ENCODE results near the gene OR2W1.

Gene OR2W1, protein sequence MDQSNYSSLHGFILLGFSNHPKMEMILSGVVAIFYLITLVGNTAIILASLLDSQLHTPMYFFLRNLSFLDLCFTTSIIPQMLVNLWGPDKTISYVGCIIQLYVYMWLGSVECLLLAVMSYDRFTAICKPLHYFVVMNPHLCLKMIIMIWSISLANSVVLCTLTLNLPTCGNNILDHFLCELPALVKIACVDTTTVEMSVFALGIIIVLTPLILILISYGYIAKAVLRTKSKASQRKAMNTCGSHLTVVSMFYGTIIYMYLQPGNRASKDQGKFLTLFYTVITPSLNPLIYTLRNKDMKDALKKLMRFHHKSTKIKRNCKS

DNA sequence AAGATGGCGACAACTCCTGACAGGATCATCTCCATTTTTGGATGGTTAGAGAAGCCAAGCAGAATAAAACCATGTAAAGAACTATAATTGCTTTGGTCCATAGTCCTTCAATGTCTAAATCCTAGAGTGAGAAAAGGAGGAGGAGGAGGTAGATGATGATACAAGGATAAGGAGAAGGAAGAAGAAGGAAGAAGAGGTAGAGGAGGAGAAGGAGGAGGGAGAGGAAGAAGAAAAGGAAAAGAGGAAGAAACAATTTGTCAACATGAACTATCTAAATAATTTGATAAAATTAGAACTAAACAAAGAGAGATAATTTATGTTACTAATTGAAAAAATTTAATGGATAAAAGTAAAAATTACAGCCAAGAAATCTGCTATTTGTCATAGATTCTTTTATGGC, at the start of gene OR2W1:
Gene OR2W1, minus strand, starts transcription at position 101 of the 400 bp plus-strand sequence. Its CDS starts 0 bp downstream, at position 101.
- no peak for DNase-seq

DNA sequence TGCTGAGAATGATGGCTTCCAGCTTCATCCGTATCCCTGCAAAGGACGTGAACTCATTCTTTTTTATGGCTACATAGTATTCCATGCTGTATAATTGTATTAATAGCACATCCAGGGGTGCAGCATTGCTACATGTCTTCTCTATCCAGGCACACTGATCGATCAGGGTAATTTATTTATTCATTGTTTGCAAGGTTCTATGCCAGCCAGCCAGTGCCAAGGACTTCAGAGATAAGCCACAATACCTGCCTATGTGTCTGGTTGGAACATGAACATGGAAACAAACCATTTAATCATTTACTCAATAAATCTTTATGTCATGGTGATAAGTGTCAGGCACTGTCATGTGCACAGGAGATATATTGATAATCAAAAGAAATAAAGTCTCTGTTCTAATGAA, 48.0 kb upstream of the OR2W1 start:
- DNase-seq: no peak

DNA sequence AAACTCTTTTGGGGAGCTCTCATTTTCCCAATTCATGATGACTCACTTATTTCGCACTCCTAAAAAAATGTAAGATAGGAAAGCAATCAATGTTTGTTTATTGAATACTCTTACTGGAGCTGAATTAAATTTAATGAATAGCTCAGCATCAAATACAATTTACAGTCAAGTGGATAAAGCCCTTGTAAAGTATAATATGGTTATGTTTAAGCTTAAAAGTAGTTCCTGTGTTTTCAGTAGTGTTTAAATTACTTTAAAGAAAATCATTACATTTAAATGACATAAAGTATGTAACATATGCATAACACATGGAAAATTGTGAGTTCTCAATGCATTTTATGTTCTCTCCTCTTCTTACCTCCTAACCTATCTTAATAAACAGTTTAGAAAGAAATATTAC, 42.2 kb upstream of the OR2W1 start, which contains the start of gene OR2B3:
Gene OR2B3, minus strand, starts transcription at position 101 of the 400 bp plus-strand sequence. Its CDS starts 65 bp downstream, at position 36.
- DNase-seq: no peak

DNA sequence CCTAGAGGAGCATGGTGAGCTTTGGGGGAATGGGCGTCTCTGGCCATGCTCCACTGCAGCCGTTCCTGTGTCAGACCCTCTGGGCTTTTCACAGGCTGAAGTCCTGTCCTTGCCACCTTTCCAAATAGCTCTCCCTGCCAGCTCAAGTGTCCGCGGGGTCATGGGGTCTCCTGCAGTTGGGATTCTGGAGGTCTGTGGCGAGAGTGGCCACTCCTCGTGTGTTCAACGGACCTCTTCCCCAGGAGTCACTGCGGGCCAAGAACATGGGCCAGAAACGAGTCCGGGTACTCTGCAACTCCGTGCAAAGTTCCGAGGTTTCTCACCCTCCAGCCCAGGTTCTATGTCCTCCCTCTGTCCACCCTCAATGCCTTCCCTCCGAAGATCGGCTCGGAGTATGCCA, 37.5 kb upstream of the OR2W1 start:
- no peak for DNase-seq

DNA sequence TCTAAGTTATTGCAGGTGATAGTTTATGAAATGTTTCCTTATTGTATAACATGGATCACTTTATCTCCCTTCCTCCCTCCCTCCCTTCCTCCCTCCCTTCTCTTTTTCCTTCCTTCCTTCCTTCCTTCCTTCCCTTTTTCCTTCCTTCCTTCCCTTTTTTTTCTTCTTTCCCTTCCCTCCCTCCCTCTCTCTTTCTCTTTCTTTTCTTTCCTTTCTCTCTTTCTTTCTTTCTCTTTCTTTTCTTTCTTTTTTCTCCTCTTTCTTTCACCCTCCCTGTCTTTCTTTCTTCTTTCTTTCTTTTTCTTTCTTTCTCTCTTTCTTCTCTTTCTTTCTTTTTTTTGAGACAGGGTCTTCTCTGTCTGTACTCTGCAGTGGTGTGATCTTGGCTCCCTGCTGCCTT, 36.3 kb upstream of the OR2W1 start:
- DNase-seq: no peak

DNA sequence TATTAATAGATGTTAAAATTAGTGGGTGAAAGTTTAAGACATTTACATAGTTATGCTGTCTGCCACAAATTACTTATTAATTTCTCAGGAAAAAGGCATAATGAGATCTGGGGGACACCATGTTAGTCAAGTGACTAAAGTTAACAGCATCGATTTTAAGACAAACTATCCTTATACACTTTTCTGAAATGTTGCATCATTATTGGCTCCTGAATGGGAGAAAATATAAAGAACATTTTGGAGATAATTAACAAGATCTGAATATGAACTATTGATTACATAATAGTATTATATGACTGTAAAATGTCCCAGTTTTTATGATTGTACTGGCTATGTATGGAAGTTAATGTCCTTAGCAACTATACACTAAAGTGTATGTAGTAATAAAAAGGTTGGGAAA, 34.2 kb upstream of the OR2W1 start:
- no peak for DNase-seq

DNA sequence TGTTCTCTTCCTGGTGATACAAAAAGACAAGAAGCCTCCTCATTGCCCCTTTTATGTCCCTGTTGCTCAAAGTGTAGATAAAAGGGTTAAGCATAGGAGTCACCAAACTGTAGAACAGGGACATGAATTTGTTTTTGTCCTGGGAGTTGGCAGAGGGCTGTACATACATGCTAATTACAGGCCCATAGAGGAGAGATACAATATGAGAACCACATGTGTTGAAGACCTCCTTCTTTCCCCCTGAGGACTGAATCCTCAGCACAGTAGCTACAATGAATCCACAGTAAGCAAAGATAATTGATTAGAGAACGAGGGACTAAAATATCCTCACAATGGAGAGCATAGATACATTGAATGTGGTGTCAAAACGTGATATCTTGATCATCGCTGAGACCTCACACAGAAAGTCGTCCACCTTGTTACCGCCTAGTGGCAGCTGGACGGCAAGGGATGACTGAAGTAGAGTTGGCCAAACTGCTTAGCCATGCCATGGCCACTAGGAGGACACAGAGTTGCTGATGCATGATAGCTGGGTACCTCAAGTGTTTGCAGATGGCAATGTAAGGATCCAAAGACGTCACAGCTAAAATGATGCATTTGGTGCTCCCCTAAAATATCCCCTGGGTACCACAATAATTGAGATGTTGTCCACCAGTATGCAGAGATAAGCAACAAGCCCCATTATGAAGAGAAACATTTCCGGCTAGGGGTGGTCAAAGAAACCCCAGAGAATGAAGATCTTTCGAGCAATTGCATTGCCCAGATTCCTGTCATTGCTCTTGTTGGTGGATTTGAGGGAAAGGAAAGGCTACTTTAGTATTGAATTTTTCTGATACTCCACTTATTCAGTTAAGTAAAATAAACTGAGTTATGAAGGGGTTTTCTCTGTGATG, 27.1 kb upstream of the OR2W1 start:
- DNase-seq: no peak

DNA sequence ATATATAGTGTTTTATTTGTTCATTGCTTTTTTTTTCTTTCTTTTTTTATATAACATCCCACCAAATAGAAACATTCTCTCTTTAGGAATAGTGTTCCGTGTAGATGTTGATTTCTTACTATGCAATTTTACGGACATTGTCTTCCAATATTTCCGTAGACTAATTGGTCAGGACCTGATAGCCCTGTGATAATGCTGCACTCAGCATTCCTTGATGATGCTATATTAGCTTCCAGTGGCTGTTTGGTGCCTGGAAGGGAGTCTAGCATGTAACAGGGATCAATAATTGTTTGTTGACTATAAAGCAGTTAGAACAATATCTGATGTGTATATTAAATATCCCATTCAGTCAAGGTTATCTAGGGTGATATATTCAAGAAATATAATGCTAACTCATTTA, 6.7 kb upstream of the OR2W1 start:
- DNase-seq: no peak

DNA sequence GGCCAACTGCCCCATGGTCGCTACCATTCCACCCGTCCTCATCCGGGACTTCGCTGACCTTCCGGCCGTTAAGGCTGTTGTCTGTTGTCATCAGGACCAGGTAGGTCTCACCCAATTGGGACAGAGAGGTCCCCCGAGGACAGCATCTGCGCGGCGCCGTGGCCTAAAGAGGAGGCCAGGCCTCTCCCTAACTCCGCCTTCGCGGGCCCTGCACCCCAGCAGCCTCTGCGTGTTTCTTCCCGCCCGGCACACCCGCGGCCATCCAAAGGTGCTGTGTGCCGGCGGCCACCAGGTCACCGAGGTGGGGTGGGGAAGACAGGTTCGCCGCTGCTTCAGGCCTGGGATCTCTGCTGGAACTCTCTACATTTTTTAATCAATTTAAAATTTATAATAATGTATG, 9.0 kb downstream of the OR2W1 start:
- no peak for DNase-seq

DNA sequence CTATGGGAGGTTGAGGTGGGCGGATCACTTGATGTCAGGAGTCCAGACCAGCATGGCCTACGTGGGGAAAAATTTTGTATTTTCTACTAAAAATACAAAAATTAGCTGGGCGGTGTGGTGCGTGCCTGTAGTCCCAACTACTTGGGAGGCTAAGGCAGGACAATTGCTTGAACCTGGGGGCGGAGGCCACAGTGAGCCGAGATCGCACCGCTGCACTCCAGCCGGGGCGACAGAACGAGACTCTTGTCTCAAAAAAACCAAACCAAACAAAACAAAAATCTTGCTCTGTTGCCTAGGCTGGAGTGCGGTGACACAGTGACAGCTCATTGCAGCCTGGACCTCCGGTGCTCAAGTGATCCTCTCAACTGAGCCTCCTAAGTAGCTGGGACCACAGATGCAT, 16.2 kb downstream of the OR2W1 start:
- DNase-seq: no peak

DNA sequence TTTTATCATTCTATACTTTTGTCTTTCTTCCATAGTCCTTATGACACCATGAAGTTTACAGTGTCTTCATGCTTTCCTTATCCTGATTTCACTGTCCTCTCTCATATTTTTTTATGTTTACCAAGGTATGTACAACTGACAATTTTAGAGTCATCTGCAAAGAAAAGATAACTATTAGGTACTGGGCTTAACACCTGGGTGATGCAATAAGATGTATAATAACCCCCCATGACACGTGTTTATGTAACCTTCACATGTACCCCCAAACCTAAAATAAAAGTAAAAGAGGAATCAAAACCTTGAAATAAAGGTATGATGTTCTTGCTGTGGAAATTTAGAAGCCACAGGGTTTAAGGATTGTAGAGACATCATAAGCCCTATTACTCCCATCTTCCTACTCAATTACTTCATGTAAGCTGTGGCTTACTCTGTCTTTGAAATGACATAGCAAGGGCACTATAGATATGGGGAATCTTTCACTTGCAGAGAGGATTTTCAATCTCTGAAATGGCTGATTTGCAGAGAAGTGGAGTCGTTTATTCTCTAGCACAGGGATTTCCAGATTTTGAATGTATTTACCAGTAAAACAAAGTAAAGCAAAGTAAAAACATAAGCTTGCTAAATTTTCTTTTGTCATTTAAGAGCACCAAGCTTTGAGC, 18.9 kb downstream of the OR2W1 start:
- DNase-seq: no peak

DNA sequence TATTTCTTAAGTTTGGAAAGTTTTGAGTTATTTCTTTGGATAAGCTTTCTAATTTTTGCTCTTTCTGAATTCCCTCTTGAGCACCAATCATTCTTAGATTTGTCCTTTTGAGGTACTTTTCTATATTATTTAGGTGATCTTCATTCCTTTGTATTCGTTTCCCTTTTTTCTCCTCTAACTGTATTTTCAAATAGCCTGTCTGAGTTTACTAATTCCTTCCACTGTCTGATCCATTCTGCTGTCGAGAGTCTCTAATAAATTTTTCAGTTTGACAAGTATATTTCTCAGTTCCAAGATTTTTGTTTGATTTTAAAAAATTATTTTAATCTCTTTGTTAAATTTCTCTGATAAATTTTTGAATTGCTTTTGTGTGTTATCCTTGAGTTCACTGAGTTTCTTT, 23.5 kb downstream of the OR2W1 start:
- no peak for DNase-seq

DNA sequence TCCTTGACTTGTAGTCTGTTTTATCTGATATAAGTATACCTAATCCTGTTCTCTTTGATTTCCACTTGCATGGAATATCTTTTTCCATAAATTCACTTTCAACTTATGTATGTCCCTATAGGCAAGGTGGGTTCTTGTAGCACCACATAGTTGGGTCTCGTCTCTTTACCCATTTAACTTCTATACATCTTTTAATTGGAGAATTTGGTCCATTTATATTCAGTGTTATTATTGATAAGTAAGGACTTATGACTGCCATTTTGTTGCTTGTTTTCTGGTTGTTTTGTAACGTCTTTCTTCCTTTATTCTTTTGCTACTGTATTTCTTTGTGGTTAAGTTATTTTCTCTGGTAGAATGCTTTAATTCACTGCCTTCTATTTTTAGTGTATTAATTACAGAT, 25.3 kb downstream of the OR2W1 start:
- DNase-seq: no peak

DNA sequence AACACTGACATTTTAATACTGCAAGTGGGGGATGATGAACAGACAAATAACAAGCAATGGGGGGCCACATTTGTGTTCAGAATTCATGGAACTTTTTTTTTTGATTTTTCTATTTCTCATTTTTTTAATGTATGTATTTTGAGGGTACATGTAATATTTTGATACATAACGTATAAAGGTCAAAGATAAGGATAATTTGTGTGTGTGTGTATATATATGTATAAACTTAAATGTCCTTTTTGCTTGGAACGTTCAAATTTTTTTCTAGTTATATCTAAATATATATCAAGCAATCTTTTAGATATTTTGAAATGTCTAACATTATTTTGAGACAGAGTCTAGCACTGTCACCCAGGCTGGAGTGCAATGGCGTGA, 27.6 kb downstream of the OR2W1 start:
- no peak for DNase-seq

DNA sequence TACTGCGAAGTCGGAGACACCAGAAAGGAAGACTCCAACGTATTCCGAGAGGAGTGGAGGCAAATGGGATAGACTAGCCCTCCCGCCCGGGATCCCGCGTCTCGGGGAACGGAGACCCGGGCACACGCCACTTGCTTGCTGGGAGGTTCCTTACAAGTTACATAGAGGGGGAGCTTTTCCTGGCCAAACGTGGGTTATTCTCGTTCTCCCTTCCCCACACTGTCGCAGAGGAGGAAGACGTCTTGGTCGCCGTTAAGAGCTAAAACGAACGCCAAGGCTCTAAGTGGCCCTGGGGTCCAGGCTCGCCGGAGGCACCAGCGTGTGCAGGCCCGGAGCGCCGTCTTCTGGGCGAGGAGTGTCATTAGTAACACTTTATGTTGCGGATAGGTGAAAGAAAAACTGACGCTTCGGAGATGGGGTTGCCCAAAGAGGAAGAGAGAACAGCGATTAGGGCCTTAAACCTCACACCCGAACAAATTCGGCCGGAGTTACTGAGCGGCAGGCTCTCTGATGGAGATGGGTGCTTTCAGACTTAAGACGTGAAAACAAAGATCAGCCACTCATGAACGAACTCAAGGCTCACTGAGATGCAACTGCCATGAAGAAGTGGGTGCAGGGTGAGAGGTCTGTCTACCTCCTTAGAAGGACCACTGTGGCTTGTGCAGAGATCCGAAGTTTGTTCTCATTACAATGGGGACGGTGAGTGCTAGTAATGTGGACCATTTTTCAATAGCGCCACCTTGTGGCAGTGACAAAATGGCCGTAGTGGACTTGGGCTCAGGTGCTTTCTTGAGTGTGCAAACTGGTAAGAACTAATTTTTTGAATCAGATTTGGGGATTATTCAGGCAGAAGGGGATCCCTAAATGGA, 28.2 kb downstream of the OR2W1 start:
- peak; percentile 87 for DNase-seq

DNA sequence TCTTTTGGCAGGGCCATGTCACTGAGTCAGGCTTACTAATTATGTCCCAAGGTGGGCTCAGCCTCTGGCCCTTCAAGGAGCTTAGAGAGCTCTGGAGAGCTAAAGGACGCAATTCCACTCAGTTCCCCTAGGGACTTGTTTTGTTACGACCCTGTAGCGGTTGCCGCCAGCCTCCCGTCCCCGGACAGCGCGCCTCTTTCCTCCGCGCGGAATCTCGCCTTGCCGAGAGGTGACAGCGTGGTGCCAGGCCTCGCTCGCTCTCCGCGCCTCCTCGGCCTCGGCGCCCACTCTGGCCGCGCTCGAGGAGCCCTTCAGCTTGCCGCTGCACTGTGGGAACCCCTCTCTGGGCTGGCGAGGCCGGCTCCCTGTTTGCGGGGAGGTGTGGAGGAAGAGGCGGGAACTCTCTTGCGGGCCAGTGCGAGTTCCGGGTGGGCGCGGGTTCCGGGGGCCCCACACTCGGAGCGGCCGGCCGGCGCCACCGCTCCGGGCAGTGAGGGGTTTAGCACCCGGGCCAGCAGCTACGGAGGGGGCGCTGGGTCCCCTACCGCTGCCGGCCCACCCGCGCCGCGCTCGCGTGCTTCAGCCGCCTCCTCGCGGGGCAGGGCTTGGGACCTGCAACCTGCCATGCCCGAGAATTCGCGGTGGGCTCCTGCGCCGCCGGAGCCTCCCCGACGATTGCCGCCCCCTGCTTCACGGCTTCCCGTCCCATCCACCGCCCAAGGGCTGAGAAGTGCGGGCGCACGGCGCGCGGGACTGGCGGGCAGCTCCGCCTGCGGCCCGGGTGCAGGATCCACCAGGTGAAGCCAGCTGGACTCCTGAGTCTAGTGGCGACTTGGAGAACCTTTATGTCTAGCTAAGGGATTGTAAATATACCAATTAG, 30.0 kb downstream of the OR2W1 start:
- no peak for DNase-seq

DNA sequence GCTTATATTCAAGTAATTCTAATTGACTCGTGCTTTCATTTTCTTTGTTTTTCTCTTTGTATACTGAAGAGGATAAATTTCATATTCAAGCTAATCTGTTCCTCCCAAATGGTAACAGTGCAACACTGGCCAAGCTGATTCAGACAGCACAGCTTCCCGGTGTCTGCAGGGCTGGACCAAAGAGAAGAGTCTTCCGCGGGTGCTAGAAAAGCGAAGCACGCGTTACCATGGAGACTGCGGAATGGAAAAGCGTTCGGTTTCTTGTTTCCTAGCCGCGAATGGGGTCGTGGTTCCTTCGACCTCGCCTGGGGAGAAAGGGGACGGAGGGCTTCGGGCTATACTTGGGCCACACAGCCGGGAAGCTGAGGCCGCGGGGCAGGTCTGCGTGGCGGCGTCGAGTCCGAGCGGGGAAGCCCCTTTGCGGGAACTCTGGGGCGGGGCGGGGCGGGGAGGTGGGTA, 33.7 kb downstream of the OR2W1 start:
- peak; percentile 83 for DNase-seq

DNA sequence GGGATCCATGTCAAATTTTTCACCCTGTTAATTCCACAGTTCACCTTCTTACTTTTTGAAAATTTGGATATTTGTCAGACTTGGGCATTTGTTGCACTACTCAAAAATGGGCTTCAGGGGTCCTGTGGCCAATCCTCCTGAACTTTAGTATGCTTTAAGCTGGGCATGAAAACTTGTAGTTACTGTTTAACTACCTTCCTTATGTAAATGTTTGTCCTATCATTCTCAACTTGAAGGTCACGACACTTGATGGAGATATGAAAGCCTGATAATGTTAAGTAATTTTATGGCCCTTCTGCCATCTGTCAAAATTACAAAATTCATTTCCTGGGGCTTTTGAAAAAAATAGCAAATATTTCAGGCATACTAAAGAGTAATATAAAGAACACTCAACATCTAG, 35.6 kb downstream of the OR2W1 start:
- DNase-seq: no peak

DNA sequence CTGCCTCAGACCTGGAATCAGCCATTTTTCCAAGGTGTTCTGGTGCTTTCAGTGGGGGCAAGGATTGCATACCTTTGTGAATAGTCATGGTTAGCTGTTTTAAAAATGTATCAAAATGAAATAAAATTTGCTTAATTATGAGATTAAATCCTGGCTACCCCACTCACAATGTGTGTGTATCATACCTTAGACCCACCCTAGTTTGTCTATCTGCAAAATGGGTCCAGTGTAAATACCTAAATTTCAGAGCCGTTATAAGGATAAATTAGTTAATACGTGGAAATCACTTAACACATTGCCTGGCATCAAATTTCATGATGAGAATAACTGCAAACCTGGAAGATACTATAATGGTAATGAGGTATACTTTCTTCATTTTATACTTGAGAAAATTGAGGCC, 36.9 kb downstream of the OR2W1 start:
- no peak for DNase-seq

DNA sequence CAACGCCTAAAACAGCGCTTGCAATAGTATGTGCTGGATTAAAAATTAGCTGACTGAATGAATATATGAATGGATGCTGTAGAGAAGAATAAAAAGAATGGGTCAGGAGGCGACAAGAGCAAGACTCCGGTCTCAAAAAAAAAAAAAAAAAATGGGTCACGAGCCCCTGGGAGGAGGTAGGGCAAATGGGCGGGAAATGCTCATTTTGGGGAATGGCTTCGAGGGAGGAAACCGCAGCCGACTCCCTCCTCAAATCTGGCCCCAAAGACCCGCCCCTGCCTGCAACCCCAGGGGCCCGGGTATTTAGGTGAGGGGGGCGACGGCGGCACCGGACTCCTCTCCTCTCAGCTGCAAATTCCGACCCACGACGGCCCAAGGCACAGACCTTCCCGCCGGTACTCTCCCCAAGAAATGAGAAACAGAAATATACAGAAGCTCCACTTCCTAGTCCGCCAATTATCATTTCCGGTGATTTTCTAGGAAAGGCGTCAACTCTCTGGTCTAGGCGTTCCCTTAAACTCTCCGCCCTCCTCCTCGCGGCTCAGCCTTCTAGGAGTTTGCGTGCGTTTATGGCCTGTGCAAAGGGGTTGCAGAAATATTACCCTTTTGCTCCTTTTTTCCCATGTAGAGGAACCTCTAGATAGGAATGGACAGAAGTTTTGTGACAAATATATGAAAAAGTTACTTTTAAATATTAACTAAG, 39.6 kb downstream of the OR2W1 start, which contains the start of gene ZNF311:
Gene ZNF311, minus strand, starts transcription at position 133 of the 703 bp plus-strand sequence. CDS start 1,361 bp downstream, outside the sequence.
- DNase-seq: peak; percentile 95

Data from NCI-H2227 treated with DMSO at 0.1 percent for 48 hours (cell line).